SU-DHL-6 (cell line): ENCODE results near the gene RGMA.

ENCODE experiments used
- H2AFZ ChIP-seq: fragments of 200-600 bp; sonication (generic); 2 replicates; pipeline ENCODE4 v1.6.1; 2014; ENCODE audit warnings: low read depth, mild to moderate bottlenecking, moderate library complexity, mixed read lengths, antibody characterized with exemption, low read length; ENCODE audit not compliant: severe bottlenecking
- H3F3A ChIP-seq: fragments of 200-600 bp; shearing (Covaris generic); 2 replicates; pipeline ENCODE4 v1.6.0; 2016; ENCODE audit warnings: antibody characterized with exemption, mild to moderate bottlenecking; ENCODE audit not compliant: insufficient read depth
- H3K27ac ChIP-seq: fragments of 200-600 bp; sonication (generic); 2 replicates; pipeline ENCODE4 v1.5.1; 2016; ENCODE audit warnings: low read depth, mild to moderate bottlenecking, low read length, moderate library complexity, mixed read lengths
- H3K27me3 ChIP-seq: fragments of 200-600 bp; sonication (generic), shearing (Covaris generic); 2 replicates; pipeline ENCODE4 v1.6.0; 2014; ENCODE audit warnings: mild to moderate bottlenecking, low read length
- H3K36me3 ChIP-seq: fragments of 200-600 bp; sonication (generic); 2 replicates; pipeline ENCODE4 v1.6.1; 2014; ENCODE audit warnings: mild to moderate bottlenecking, low read length, mixed read lengths
- H3K4me2 ChIP-seq: fragments of 300-600, 200-600 bp; shearing (Covaris generic), sonication (generic); 2 replicates; pipeline ENCODE4 v1.6.0; 2014; ENCODE audit warnings: low read length, low read depth, mild to moderate bottlenecking; ENCODE audit not compliant: poor library complexity, severe bottlenecking
- H3K4me3 ChIP-seq: fragments of 200-600 bp; sonication (generic); 2 replicates; pipeline ENCODE4 v1.5.1; 2014; ENCODE audit warnings: antibody characterized with exemption, low read length, mild to moderate bottlenecking, mixed read lengths; ENCODE audit not compliant: insufficient read depth, poor library complexity, severe bottlenecking
- H3K79me2 ChIP-seq: fragments of 200-600 bp; sonication (generic); 2 replicates; pipeline ENCODE4 v1.6.1; 2014; ENCODE audit warnings: mild to moderate bottlenecking, low read length, moderate library complexity; ENCODE audit not compliant: insufficient read depth
- H3K9ac ChIP-seq: fragments of 200-600 bp; sonication (generic); 2 replicates; pipeline ENCODE4 v1.7.0; 2014; ENCODE audit warnings: mild to moderate bottlenecking, low read length
- H3K9me2 ChIP-seq: fragments of 200-600 bp; sonication (generic); replicated peaks from 2 replicates; pipeline ENCODE4 v1.6.1; 2014; ENCODE audit warnings: low read length; ENCODE audit not compliant: insufficient read depth
- H3K9me3 ChIP-seq: fragments of 200-600 bp; sonication (generic); 2 replicates; pipeline ENCODE4 v1.6.1; 2014; ENCODE audit warnings: low read length, mixed read lengths; ENCODE audit not compliant: insufficient read depth
- H4K20me1 ChIP-seq: fragments of 200-600 bp; sonication (generic); 2 replicates; pipeline ENCODE4 v1.6.1; 2014; ENCODE audit warnings: low read depth, mild to moderate bottlenecking, antibody characterized with exemption, low read length, moderate library complexity, mixed read lengths
- CTCF ChIP-seq: fragments of 200-600 bp; sonication (generic); IDR thresholded peaks from one replicate; pipeline ENCODE4 v1.5.1; 2017; ENCODE audit warnings: antibody characterized with exemption, mild to moderate bottlenecking, low read length, moderate library complexity; ENCODE audit not compliant: insufficient read depth, poor library complexity, severe bottlenecking
- EZH2phosphoT487 ChIP-seq: fragments of 200-600 bp; sonication (generic), shearing (Covaris generic); conservative IDR thresholded peaks from 2 replicates; pipeline ENCODE4 v1.6.1; 2018; ENCODE audit warnings: mild to moderate bottlenecking, antibody characterized with exemption, low read length, moderate library complexity, mixed read lengths

RGMA gene

DNA sequence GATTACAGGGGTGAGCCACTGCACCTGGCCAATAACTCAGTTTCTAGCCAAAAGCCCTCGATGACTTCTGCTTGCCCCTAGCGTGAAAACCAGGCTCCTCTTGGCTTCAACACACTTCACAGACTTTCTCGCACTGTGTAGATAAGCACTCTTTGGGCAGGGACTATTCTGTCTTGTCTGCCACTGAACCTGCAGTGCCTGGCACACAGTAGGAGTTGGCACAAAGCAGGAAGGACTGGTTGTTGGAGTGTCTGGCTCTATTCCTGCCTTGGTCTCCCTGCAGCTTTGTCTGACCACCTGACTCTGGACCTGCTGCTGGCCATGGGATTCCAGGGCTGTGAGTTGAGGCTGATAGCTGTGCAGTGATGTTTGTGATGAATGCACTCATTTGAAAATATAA, 46.4 kb upstream of the RGMA start:
- Histone ChIP-seq H3K9me2 (no peaks in the 10 kb centered on the region), H3K9me3 (no peaks in the 10 kb centered on the region), H2AFZ (no peak overlapping the region), H3K4me2 (no peak overlapping the region), H3K27ac (no peak overlapping the region), H3K36me3 (no peaks in the 10 kb centered on the region), H3K4me3 (no peak overlapping the region), H3K79me2 (no peaks in the 10 kb centered on the region), H3K9ac (no peak overlapping the region), H3K27me3 (no peaks in the 10 kb centered on the region), H4K20me1 (no peaks in the 10 kb centered on the region), H3F3A (no peaks in the 10 kb centered on the region)
- TF ChIP-seq CTCF (no peak), EZH2phosphoT487 (no peak)

DNA sequence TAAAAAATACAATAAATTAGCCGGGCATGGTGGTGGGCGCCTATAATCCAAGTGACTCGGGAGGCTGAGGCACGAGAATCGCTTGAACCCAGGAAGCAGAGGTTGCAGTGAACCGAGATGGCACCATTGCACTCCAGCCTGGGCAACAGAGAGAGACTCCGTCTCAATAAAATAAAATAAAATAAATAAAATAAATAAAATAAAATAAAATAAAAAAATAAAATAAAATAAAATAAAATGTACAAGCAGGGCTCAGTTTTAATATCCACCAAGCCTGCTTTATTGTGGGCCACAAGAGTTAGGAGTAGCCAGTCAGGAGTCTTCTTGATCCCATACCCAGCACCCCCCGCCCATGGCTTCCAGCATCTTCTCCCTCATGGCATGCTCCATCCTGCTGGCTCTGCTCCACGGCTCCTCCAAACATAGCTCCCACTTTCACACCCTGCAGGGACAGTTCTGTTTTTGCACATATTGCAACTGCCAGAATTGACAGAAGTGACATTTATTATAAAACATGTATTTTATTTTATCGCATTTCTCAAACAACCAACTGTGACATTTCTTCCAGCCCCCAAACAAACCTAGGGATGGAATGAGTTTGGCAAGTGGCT, 42.6 kb upstream of the RGMA start:
- Histone ChIP-seq H2AFZ (no peak overlapping the region), H3K27ac (no peak overlapping the region), H3K4me3 (no peak overlapping the region), H3K9me2 (no peaks in the 10 kb centered on the region), H4K20me1 (no peaks in the 10 kb centered on the region), H3K27me3 (no peaks in the 10 kb centered on the region), H3K9me3 (no peaks in the 10 kb centered on the region), H3F3A (no peaks in the 10 kb centered on the region), H3K36me3 (no peaks in the 10 kb centered on the region), H3K79me2 (no peaks in the 10 kb centered on the region), H3K9ac (no peak overlapping the region), H3K4me2 (no peak overlapping the region)
- TF ChIP-seq EZH2phosphoT487 (no peak), CTCF (no peak)

DNA sequence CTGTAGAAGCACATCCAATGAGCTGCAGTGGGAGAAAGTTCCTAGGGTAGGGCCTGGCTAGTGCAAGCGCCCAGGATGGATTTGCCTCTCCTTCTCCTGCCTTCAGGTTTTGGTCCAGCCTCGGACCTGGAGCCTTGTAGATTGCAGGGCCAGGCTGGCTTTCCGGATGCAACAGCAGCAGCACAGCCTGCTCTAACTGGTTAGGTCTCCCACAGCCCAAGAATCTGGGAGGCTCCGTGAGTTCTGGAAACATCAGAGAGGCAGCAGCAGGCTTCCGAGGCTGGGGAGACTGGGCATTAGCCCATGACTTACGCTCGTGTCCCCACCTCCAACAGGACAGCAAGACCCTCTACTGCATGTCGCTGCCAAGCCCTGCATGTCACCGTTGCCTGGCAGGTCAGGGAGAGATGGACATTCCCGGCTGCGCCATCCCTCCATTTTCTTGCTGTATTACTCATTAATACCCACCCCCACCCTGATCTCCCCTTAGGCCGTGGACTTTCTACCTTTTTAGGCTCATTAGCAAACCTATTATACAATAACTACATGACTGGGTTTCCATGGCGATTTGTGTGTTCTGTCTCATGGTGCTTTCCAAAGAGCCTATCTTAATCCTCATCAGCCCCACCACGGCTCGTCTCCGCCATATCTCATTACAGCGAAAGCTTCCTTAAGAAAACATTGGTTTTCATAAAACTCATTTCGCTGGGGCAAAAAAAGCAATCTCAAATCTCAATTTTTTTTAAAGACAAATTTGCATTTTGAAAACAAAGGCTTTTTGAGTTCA, 40.9 kb upstream of the RGMA start:
- TF ChIP-seq EZH2phosphoT487 (no peak), CTCF (no peak)
- Histone ChIP-seq H3K9ac (no peak overlapping the region), H3F3A (no peaks in the 10 kb centered on the region), H3K27me3 (no peaks in the 10 kb centered on the region), H3K36me3 (no peaks in the 10 kb centered on the region), H2AFZ (no peak overlapping the region), H3K27ac (no peak overlapping the region), H3K4me2 (no peak overlapping the region), H4K20me1 (no peaks in the 10 kb centered on the region), H3K9me2 (no peaks in the 10 kb centered on the region), H3K4me3 (no peak overlapping the region), H3K9me3 (no peaks in the 10 kb centered on the region), H3K79me2 (no peaks in the 10 kb centered on the region)
